ACC112 (cell line): ENCODE measurements around the gene ABCC5.
A peak's percentile ranks its signal among the peaks of the same experiment; 100 is the strongest.
"Not testable (repeated sequence)": the region's sequence is repeated elsewhere in the genome, so short reads cannot be mapped to it uniquely, and the experiment has no call there.

Source experiments
- H2AFZ ChIP-seq: fragments of 200-600 bp; sonication (generic); one replicate; pipeline ENCODE4 v1.6.0; 2017; ENCODE audit warnings: antibody characterized with exemption, low read length; ENCODE audit not compliant: unreplicated experiment
- H3K27ac ChIP-seq: fragments of 200-600 bp; sonication (generic); 2 replicates; pipeline ENCODE4 v1.5.1; 2014; ENCODE audit warnings: low read depth, mild to moderate bottlenecking, antibody characterized with exemption, low read length, moderate library complexity
- H3K27me3 ChIP-seq: fragments of 200-600 bp; sonication (generic); 2 replicates; pipeline ENCODE4 v1.6.1; 2014; ENCODE audit warnings: mild to moderate bottlenecking, antibody characterized with exemption, low read length, moderate library complexity, mixed read lengths; ENCODE audit not compliant: insufficient read depth
- H3K36me3 ChIP-seq: fragments of 200-600 bp; sonication (generic); 2 replicates; pipeline ENCODE4 v1.6.1; 2016; ENCODE audit warnings: mild to moderate bottlenecking, antibody characterized with exemption, low read length, moderate library complexity, mixed read lengths; ENCODE audit not compliant: insufficient read depth
- H3K4me1 ChIP-seq: fragments of 200-600 bp; sonication (generic); one replicate; pipeline ENCODE4 v1.6.1; 2016; ENCODE audit warnings: low read length, mixed read lengths; ENCODE audit not compliant: insufficient read depth, unreplicated experiment, control insufficient read depth
- H3K4me3 ChIP-seq: fragments of 200-600 bp; sonication (generic); 2 replicates; pipeline ENCODE4 v1.5.1; 2014; ENCODE audit warnings: mild to moderate bottlenecking, low read depth, low read length
- H3K79me2 ChIP-seq: fragments of 200-600 bp; sonication (generic); one replicate; pipeline ENCODE4 v1.6.0; 2016; ENCODE audit warnings: low read length; ENCODE audit not compliant: control insufficient read depth, unreplicated experiment, insufficient read depth

Gene ABCC5

GRCh38 chr3:184016169-184016570 is 1.5 kb downstream of the ABCC5 start:
- Histone ChIP-seq H3K27me3 (no peaks in the 10 kb centered on the region), H3K36me3 (peaks cover 5% of the 10 kb centered on the region), H3K4me1 (peaks cover 10% of the 10 kb centered on the region), H3K27ac (no peak overlapping the region), H3K4me3 (peak overlapping the region; percentile 100), H2AFZ (no peak overlapping the region), H3K79me2 (peaks cover 19% of the 10 kb centered on the region)

- Histone ChIP-seq H3K79me2 (peaks cover 19% of the 10 kb centered on the region), H3K4me1 (peaks cover 10% of the 10 kb centered on the region), H3K27me3 (no peaks in the 10 kb centered on the region), H2AFZ (no peak overlapping the region), H3K27ac (no peak overlapping the region), H3K36me3 (peaks cover 5% of the 10 kb centered on the region), H3K4me3 (no peak overlapping the region)
Observed at GRCh38 chr3:184015381-184016019, 2.2 kb downstream of the ABCC5 start.

GRCh38 chr3:184011937-184012889 is 5.5 kb downstream of the ABCC5 start:
- H3K27ac ChIP-seq, result no peak overlapping the region

GRCh38 chr3:184011230-184011876 is 6.3 kb downstream of the ABCC5 start:
- Histone ChIP-seq H3K4me1 (peaks cover 9% of the 10 kb centered on the region), H3K36me3 (peaks cover 5% of the 10 kb centered on the region), H2AFZ (no peak overlapping the region), H3K79me2 (peaks cover 12% of the 10 kb centered on the region), H3K27me3 (no peaks in the 10 kb centered on the region), H3K4me3 (no peak overlapping the region), H3K27ac (no peak overlapping the region)

More at GRCh38 chr3:184011937-184012889, 5.5 kb downstream of the ABCC5 start:
- H3K79me2 ChIP-seq, result peaks cover 18% of the 10 kb centered on the region
- H2AFZ ChIP-seq, result no peak overlapping the region
- no peak overlapping the region for H3K4me3 ChIP-seq
- no peaks in the 10 kb centered on the region for H3K27me3 ChIP-seq
- H3K36me3 ChIP-seq, result peaks cover 5% of the 10 kb centered on the region
- H3K4me1 ChIP-seq, result peaks cover 10% of the 10 kb centered on the region

- no peak overlapping the region for H3K27ac ChIP-seq
- H3K4me3 ChIP-seq, result no peak overlapping the region
- no peak overlapping the region for H2AFZ ChIP-seq
- H3K27me3 ChIP-seq, result no peaks in the 10 kb centered on the region
- H3K4me1 ChIP-seq, result peaks cover 25% of the 10 kb centered on the region
- H3K79me2 ChIP-seq, result peaks cover 5% of the 10 kb centered on the region
- peaks cover 5% of the 10 kb centered on the region for H3K36me3 ChIP-seq
Observed at GRCh38 chr3:184008161-184008560, 9.5 kb downstream of the ABCC5 start.

- peaks cover 25% of the 10 kb centered on the region for H3K4me1 ChIP-seq
- H3K27ac ChIP-seq, H2AFZ ChIP-seq, H3K27me3 ChIP-seq, H3K4me3 ChIP-seq, H3K36me3 ChIP-seq, H3K79me2 ChIP-seq: not testable (repeated sequence)
Observed at GRCh38 chr3:184007143-184007813, 10.4 kb downstream of the ABCC5 start.

- peaks cover 25% of the 10 kb centered on the region for H3K4me1 ChIP-seq
- no peak overlapping the region for H3K4me3 ChIP-seq
- peaks cover 3% of the 10 kb centered on the region for H3K79me2 ChIP-seq
- no peaks in the 10 kb centered on the region for H3K36me3 ChIP-seq
- no peaks in the 10 kb centered on the region for H3K27me3 ChIP-seq
- H2AFZ ChIP-seq, result peak overlapping the region; percentile 32
- no peak overlapping the region for H3K27ac ChIP-seq
Observed at GRCh38 chr3:184005941-184006507, 11.7 kb downstream of the ABCC5 start.

GRCh38 chr3:184004476-184004875 is 13.2 kb downstream of the ABCC5 start:
- Histone ChIP-seq H3K79me2 (peaks cover 3% of the 10 kb centered on the region), H3K27ac (no peak overlapping the region), H3K36me3 (no peaks in the 10 kb centered on the region), H3K4me3 (no peak overlapping the region), H3K27me3 (no peaks in the 10 kb centered on the region), H2AFZ (no peak overlapping the region), H3K4me1 (peaks cover 25% of the 10 kb centered on the region)

- peaks cover 25% of the 10 kb centered on the region for H3K4me1 ChIP-seq
- no peaks in the 10 kb centered on the region for H3K36me3 ChIP-seq
- peak overlapping the region; percentile 55 for H3K27ac ChIP-seq
- no peaks in the 10 kb centered on the region for H3K27me3 ChIP-seq
- H3K79me2 ChIP-seq, result peaks cover 3% of the 10 kb centered on the region
- peak overlapping the region; percentile 21 for H2AFZ ChIP-seq
- no peak overlapping the region for H3K4me3 ChIP-seq
Observed at GRCh38 chr3:184003187-184003967, 14.3 kb downstream of the ABCC5 start.
